ENCODE results near the gene SCML2. TPM values are rescaled to one million over a fixed set of nuclear protein-coding genes. Genes with fewer than 3 reads are reported as not detected.

Gene SCML2
- total RNA-seq, 4 donors from 2014 or later: 1.4 to 2.4 (median 1.8) TPM

- TF ChIP-seq POLR2A (IDR thresholded peaks at IDR 0.05) (no peak), CTCF (IDR thresholded peaks at IDR 0.05) (no peak)
- intact Hi-C loops (cut with DNase I): no loop called here
- 55 to 69% methylated on average over 1 to 2 of the region's 2 CpGs for WGBS, 2 donors
- Histone ChIP-seq H3K27ac (no peak overlapping the region), H3K27me3 (no peaks in the 10 kb centered on the region), H3K4me3 (no peak overlapping the region), H3K36me3 (no peaks in the 10 kb centered on the region), H3K9me3 (no peaks in the 10 kb centered on the region), H3K4me1 (no peaks in the 10 kb centered on the region)
- DNase-seq: no peak
These were observed 6.4 kb downstream of the SCML2 start for GRCh38 chrX:18348047-18348446.

DNA sequence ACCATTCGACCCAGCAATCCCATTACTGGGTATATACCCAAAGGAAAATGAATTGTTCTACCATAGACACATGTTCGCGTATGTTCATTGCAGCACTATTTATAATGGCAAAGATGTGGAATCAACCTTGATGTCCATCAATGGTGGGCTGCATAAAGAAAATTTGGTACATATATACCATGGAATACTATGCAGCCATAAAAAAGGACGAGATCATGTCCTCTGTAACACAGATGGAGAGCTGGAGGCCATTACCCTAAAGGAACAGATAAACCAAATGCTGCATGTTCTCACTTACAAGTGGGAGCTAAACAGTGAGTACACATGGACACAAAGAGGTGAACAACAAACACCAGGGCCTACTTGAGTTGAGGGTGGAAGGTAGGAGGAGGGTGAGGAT lies 45.1 kb downstream of the SCML2 start:
- Histone ChIP-seq H3K4me3 (no peak overlapping the region), H3K9me3 (no peaks in the 10 kb centered on the region), H3K4me1 (no peaks in the 10 kb centered on the region), H3K27ac (no peak overlapping the region), H3K36me3 (no peaks in the 10 kb centered on the region), H3K27me3 (no peaks in the 10 kb centered on the region)
- intact Hi-C loops (cut with DNase I): no loop called here
- no peak for DNase-seq
- TF ChIP-seq POLR2A (IDR thresholded peaks at IDR 0.05): no peak
- no peak for TF ChIP-seq CTCF (IDR thresholded peaks at IDR 0.05)
- WGBS, 2 donors: 76 to 98% methylated on average over 4 of the region's 4 CpGs

DNA sequence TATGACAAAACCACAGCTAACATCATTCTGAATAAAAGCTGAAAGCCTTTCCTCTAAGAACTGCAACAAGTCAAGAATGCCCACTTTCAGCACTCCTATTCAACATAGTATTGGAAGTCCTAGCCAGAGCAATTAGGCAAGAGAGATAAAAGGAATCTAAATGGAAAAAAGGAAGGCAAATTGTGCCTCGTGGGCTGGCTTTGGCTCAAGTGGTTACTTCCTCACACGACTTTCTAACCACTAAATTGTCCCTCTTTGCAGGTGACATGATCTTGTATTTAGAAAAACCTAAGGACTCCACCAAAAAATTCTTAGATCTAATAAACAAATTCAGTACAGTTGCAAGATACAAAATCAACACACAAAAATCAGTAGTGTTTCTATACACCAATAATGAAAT lies 57.2 kb downstream of the SCML2 start:
- Histone ChIP-seq H3K9me3 (no peaks in the 10 kb centered on the region), H3K27me3 (no peaks in the 10 kb centered on the region), H3K36me3 (no peaks in the 10 kb centered on the region), H3K4me3 (no peak overlapping the region), H3K4me1 (no peaks in the 10 kb centered on the region), H3K27ac (no peak overlapping the region)
- intact Hi-C loops (cut with DNase I): no loop called here
- 52 to 85% methylated on average over 2 of the region's 2 CpGs for whole genome bisulfite sequencing, 2 donors
- DNase-seq: no peak
- TF ChIP-seq POLR2A (IDR thresholded peaks at IDR 0.05) (no peak), CTCF (IDR thresholded peaks at IDR 0.05) (no peak)

DNA sequence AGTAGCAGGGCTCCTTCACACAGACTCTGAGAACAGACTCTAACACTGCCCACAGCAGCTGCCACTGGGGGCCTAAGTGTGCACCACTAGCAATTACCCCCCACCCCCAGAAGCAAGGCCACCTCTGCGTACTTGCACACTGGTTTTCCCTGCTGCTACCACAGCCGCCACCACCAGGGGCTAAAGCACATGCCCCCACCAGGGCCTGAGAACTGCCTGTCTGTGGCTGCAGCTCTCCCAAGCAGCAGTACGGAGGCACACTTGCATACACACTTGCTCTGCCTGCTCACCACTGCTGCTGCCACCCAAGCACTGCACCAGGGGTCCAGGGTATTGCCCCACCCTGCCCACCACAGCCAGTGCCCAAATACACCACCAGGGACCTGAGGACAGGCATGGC lies 59.6 kb downstream of the SCML2 start:
- no peaks in the 10 kb centered on the region for H3K36me3 ChIP-seq
- no peak for DNase-seq
- intact Hi-C loops (cut with DNase I): no loop called here
- WGBS, 2 donors: 48 to 100% methylated on average over 1 to 3 of the region's 3 CpGs
- H3K4me3 ChIP-seq: no peak overlapping the region
- no peaks in the 10 kb centered on the region for H3K27me3 ChIP-seq
- H3K27ac ChIP-seq: no peak overlapping the region
- no peaks in the 10 kb centered on the region for H3K4me1 ChIP-seq
- TF ChIP-seq POLR2A (IDR thresholded peaks at IDR 0.05) (no peak), CTCF (IDR thresholded peaks at IDR 0.05) (no peak)
- no peaks in the 10 kb centered on the region for H3K9me3 ChIP-seq

DNA sequence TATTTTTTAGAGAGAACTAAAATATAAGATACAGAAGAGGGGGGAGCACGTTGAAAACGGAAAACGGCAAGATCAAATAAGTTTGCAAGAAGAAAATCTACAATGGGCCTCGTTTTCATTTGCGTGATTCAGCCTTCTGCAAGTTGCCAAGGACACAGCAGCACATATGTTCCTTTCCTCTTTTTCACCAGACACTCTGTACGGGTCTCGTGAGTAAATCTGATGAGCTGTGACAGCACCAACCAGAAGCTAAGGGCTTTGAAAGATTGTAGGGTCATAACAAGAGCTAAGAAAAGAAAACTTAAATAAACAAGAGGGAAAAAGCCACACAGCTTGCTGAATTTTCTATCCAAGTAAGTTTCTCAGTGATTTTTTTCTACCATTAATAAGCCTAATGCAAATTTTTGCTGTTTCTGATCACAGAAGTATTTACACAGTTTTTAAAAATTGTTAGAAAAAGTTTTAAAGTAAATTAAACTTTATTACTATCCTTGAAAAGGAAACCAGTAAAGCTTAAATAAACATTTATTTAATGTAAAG lies 63.4 kb downstream of the SCML2 start:
- TF ChIP-seq CTCF (IDR thresholded peaks at IDR 0.05): no peak
- no peak for TF ChIP-seq POLR2A (IDR thresholded peaks at IDR 0.05)
- Histone ChIP-seq H3K27me3 (no peaks in the 10 kb centered on the region), H3K27ac (no peak overlapping the region), H3K36me3 (no peaks in the 10 kb centered on the region), H3K9me3 (no peaks in the 10 kb centered on the region), H3K4me3 (no peak overlapping the region), H3K4me1 (no peaks in the 10 kb centered on the region)
- DNase-seq: no peak
- intact Hi-C loops (cut with DNase I): no loop called here
- WGBS, 2 donors: 55 to 56% methylated on average over 7 of the region's 7 CpGs
